HG03159 (cell line): ENCODE data around the gene PROKR2.

Source experiments
- ATAC-seq: cut with Tn5 transposase; IDR thresholded peaks from one replicate; pipeline ENCODE4 v1.9.1; 2021; ENCODE audit warnings: mild to moderate bottlenecking, moderate library complexity; ENCODE audit not compliant: unreplicated experiment

The PROKR2 gene

DNA sequence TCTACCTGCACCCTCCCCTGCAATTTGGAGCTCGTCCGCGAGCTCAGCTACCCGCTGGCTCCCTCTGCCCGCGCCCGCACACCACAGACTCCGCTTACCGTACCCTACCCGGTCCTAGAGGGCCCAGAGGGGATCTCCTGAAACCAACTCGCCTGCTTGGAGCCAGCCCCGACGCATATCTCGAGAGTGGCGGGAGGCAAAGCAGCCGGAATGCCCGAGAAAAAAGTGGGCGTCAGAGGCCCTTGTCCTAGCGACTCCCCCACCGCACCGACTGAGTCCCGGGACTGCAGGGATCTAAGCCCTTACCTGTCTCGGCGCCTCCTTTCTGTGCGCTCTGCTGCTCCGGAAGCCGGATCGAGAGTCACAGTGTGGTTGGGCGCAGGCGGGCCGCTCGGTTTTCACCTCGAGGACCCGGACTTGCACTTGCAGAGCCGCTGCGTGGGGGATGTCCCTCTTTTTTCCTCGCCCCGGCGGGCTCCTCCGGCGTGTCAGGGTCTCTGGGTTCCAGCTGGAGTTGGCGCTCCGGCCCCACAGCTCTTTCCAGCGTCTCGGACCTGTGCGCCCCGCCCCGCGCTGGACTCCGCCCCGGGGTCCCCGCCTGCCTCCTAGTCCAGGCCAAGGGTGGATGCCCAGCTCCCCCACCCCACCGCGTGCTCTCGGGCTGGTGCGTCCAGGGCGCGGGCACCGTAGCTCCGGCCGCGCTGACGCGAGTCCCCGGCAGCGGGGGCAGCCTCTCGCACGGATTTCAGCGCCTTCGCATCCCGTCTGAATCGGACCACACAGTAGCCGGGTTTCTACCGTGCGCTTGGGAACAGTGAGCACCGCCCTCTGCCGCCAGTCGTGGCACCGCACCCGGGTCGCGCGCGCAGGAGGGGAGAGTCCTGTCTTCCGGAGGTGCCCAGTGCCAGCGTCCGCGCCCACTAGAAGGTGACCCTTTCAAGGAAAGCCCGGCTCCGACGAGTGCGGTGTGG is at the start of gene PROKR2:
Gene PROKR2, minus strand, starts transcription at position 767 of the 971 bp plus-strand sequence. CDS start 2,585 bp downstream, outside the sequence.
- ATAC-seq, result no peak

DNA sequence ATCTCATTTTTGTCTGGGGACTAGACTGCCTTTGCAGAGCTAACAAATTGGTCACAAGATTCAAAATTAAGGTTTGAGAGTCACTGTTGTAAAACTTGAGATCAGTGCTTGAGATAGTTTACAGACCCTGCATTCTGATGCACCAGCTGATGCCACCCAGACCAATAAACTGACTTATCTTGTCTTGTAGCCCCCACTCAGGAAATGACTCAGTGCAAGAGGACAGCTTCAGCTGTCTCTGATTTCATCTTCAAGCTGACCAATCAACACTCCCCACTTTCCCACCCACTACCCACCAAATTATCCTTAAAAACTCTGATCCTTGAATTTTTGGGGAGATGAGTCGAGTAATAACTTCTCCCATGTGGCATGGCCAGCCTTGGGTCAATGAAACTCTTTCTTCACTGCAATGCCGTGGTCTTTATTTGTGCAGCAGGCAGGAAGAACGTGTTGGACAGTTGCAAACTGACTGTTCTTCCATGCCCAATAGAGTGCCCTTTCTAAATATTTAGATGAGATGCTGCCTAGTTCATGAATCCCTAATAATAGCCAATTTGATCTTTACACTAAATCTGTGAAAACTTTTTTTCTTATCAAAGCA is 48.3 kb upstream of the PROKR2 start:
- ATAC-seq, result no peak

DNA sequence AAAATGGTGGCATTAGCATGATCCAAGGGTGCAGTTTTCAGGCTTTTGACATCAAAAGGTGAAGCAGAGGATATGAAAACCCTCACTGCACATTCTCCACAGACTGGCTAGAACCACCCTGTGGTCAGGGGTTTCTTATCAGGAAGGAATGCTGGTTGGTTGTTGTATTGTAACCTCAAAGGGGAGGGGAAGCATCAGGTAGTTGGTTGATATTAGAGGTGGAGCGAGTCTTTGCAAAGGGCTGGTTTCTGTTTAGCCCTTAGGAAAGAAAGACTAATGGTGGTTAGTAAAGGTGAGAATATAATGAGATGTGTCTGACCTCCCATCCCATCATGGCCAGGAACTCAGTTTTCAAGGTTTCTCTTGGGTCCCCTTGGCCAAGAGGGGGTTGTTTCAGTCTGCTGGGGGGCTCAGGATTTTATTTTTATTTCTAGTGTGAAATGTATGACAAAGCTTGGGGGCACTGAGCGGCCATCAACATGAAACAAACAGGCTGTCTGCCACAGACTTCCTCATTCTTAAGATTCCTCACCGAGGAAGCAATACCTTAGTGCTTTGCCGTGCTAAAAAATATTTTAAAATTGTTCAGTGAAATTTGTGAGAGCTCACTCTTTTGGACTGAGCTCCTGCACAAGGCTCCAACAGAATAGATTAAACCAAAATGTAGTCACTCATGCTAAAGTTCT is 47.5 kb upstream of the PROKR2 start:
- no peak for ATAC-seq

DNA sequence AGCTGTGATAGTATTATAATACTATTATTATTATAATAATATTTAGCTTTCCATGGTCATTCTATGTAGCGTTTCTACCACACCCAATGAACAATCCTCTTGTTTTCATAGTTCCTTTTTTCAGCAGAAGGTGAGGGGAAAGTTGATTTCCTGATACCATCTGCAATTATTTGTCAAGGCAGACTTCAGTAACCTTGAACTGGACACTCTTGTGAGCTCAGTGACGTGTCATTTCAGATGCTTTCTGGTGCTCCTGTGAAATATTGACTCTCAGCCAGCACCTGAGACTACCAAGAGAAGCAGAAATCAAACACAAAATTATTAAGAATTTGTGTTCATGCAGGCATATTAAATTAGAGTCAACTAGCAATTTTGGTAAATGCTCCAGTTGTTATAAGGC is 46.0 kb upstream of the PROKR2 start:
- no peak for ATAC-seq

DNA sequence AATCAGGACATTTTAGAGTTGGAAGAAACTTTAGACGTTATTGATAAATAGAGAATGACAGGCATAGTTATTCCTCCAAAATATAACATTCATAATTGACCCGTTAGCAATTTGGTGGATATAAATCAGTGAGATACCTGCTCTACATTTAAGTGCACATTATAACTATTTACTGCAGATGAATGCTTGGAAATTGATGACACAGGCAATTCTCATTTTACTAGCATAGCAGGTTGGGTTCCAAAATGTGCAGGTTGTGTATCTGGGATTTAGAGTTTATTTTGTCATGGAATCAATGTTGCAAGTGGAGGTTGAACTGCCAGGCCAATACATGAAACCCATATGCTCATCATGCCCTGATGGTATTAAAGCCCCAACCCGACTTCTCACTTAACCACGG is 44.4 kb upstream of the PROKR2 start:
- no peak for ATAC-seq

DNA sequence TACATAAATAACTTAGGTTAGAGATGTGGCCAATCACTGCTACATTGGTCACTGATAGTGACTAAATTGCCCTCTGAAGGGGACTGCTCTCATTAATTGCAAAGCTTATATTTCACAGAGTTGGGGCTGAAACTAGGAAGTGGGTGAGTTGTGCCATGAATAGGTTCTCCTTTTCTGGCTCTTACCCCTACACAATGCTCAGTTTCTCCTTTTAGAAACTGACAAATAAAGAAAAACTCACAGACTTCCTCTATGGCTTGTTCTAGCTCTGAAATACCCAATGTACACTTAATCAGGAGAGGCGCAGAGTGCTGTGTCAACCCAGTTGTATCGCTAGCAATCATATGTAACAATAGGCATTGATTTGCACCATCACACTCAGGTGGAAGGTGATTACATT is 41.2 kb upstream of the PROKR2 start:
- ATAC-seq, result no peak

DNA sequence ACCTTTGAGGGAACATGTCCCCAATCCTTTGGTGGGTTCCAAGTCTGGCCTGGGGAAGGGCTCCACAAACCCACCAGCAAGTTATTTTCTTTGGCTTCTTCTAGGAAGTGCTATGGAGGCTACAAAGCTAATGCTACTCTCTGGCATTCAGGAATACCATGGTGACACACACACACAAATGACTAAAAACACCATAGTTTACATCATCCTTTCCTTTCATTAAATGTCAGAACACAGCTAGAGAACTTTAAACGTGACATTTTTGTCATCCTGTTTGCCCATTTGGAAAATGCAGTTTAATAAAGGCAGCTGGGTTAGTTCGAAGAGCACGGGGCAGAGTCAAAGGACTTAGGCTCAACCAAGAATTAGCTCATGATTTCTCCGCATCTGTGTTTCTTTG is 40.2 kb upstream of the PROKR2 start:
- no peak for ATAC-seq

DNA sequence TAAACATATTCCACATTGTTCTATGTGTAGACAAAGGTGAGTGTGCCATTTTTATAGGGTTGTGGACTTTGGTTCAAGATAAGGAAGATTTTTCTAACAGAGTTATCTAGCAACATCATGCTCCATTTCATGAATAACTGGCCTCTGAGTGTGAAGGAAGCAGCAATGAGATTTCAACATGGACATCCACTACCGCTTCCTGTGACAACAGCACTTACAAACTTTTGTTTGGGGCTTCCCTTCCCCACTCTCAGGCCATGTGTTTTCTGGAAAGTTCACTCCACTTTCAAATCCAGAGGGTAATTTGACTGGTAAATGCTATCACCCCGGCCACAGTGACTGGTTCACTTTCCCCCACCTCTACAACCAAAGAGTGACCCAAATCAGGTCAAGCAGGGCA is 38.1 kb upstream of the PROKR2 start:
- no peak for ATAC-seq

DNA sequence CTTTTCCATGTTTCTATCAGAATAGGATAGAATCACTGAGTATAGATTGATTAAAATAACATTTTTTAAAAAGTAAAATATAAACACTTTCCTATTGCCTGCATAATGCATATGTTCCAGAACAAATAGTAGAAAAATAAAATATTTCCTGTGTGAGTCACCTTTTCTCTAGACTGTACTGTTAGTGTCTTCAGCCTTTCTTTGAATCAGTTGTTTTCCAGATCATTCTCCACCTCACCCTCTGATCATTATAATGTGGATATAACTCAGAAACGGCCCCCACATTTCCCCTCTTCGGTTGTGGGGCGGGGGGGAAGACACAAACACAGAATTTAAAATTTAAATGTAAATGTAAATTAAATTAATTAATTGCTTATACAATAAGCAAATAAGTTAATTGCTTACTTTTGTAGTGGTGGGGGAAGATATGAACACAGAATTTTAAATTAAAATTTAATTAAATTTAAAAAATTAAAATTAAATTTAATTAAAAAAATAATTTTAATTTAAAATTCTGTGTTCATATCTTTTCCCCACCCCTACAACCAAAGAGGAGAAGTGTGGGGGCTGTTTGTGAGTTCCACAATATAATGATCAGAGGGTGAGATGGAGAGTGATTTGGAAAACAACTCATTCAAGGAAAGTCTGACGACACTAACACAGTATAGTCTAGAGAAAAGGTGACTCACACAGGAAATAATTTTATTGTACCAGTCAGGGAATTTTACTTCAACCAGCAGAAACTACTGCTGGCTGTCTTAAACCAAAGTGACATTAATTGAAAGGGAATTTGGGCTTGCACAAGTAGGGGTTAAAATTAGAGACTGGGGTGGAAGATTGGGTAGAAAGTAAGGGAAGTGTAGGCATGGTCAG is 37.1 kb upstream of the PROKR2 start:
- ATAC-seq, result no peak

DNA sequence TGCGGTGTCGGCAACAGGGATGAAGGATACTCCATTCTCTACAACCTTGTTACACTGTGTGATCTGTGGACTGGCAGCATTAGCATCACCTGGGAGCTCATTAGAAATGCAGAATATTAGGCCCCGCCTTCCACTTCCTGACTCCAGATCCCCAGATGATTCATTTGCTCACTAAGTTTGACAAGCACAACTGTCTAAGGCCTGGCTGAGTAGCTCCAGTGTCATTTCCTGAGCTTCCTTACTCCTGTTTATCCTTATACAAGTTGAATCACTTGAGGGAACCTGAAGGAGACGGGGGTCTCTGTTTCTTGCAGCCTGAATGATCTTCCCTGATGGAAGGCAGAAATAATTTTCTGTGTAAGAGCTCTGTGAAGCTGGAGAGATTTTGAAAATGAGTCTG is 32.7 kb upstream of the PROKR2 start:
- ATAC-seq, result no peak

DNA sequence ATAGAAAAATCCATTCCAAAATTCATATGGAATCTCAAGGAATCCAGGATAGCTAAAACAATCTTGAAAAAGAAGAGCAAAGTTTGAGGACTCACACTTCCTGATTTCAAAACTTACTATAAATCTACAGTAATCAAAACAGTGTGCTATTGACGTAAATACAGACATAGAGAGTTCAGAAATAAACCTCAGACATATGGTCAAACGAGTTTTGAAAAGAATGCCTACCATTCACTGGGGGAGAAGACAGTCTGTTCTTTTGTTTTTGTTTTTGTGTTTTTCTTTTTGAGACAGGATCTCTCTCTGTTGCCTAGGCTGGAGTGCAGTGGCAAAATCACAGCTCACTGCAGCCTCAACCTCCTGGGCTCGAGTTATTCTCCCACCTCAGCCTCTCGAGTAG is 25.3 kb upstream of the PROKR2 start:
- ATAC-seq, result no peak

DNA sequence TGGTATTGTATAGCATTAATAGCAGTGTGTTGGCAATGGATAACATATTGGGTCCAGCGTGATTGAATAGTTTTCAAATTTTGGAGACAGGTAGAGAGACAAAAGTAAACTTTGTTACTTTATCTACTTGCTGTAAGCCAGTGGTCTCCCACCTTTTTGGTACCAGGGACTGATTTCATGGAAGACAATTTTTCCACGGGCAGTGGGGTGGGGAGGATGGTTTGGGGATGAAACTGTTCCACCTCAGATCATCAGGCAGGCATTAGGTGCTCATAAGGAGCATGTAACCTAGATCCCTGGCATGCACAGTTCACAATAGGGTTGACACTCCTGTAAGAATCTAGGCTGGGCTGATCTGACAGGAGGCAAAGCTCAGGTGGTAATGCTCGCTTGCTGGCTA is 14.6 kb upstream of the PROKR2 start:
- no peak for ATAC-seq

DNA sequence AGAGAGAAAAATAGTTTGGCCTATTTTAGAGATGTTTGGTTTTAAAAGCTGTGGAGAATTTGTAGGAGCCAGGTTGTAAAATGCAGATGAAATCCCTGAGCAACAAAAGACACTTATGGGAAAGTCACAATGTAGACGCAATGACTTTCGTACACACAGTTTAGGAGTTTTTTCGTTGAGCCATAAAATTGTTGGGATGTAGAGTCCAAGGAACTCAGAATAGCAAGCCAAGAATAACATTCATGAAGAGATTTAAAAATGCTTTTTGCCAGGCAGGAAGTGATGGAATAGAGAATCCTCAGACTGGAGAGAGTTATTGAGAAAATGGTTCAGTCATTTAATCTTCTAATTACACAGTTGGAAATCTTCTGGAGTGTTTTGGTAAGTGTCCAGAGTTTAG is 11.5 kb upstream of the PROKR2 start:
- ATAC-seq, result no peak

DNA sequence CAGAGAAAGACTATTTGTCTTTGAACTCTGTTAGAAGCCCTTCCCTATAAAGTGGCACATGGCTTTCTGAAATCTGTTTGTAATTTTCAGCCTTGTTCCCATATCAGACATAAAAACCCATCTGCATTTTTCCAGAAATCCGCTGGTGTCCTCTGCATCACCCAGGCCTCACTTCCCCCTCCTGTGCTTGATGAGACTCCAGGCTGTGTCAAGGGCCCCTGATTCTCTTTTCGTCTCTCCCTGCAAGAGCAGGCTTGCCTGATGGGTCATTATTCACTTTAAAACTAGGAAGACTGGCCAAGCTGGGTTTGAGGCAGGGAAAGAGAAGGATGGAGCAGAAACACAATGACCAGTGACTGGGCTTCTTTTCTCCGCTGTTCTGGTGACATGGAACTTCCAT is 10.6 kb upstream of the PROKR2 start:
- no peak for ATAC-seq

DNA sequence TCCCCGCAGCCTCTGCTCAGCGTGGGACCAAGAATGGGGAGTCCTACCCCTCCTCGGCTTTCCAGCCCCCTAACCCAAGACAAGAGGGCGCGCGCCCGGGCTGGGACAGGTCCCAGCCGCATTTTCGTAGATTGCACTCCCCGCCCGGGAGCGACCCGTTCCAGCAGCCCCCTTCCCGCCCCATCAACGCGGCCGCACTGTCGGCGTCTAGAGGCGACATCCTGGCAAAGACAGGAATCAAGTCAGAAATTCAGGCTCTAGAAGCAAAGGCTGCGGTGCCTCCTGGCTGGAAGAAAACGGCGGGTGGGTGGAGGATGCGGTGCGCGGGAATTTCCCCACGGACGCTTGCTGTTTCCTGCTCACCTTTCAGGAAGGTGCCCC is 957 bp downstream of the PROKR2 start:
- ATAC-seq, result no peak

DNA sequence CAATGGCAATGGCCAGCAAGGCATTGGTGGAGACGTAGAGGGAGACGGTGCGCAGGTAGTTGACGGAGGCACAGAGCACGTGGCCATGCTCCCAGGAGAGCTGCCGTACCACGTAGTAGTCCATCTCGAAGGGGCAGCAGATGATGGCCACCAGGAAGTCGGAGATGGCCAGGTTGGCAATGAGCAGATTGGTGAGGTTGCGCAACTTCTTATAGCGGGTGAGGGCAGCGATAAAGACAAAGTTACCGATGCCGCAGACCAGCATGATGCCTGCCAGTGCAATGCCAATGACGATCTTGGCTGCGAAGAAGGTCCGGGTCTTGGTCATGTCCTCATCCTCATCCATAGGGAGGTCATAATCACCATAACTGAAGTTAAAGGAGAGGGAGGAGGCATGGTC is 2.8 kb downstream of the PROKR2 start:
- ATAC-seq, result no peak

DNA sequence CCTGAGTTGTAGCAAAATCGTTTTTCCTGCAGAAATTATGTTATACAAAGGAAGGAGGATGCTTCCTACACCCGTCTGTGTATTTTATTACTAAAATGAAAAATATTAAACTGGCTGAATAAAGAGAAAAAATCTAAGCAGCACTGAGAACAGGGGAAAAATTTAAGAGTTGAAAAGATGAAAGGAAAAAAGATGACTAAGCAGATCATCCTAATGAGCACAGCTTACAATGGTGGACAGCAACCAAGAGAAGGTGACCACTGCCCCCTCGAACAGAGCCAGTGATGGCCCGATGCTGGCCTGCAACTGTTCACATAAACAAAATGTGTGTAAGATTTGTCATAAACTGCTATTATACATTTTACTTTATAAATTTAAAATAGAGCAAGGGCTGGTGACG is 4.2 kb downstream of the PROKR2 start:
- no peak for ATAC-seq

DNA sequence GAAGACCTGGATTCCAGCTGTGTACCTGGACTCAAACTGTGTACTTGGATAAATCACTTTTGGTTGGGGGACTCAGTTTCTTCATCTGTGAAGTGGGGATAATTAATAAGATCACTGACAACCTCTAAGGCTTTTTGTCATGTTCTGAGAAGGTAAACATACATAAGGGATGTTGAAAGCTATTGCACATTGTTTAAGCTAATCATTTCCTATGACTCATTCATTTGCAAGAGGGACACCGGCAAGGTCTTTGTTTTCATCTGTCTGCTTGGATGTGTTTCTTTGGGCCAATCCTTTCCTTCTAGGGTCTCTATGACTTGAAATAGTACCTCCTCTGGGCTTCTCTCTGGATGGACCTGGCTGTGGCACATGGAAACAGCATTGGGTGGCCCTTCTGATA is 6.8 kb downstream of the PROKR2 start:
- no peak for ATAC-seq

DNA sequence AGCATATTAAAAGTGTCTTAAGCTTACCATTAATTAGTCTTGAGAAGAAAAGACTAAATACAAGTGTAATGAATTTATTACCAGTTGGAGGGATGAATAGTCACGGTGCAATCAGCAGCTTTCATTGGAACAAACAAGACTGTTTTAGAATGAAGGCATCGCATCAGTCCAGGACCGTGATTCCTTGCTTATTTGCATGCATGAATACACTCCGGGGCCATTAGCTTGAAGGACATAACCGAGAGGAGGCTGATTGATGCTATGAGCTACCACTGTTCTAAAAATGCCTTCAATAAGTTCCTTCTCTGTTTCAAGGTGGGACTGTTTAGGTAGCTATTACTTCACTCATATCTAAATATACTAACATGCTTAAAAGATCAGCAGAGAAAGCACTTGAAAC is 17.9 kb downstream of the PROKR2 start:
- ATAC-seq, result no peak

DNA sequence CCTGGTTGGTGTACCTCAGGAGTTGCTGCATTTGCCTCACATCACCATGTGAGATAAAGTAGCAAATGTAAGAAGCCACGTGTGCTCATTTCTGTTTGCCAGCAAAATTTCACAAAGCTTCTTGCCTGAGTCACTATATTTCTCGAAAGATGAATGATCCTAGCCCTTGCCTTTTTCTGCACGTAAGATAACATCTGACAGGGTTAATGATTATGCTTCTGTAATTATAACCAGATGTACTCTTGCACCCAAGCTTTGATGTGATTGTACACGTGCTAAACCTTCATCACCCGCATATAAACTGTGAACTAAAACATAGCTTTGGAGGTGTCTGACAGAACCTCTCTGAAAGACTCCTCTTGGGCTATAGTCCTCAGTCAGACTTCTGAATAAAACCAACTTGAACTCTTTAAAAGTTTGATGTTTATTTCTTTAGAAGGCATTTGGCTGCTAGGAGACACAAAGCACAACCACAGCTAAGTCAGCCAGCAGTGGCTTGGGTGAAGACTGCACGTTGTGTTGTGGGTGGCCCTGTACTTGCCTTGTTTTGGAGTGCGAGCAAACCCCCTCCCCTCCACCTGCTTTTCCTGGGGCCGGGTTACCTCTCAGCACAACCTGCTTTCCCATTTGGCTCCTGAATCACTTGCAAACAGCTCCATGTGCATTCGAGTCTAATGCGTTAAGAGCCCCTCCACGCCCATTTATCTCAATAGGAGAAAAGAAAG is 19.3 kb downstream of the PROKR2 start:
- ATAC-seq, result no peak
